HepG2 (cell line): ENCODE data around the gene CLDND2. TPM values are rescaled to one million over a fixed set of nuclear protein-coding genes. Genes with fewer than 3 reads are reported as not detected.

Experiments used
- ADNP ChIP-seq: sonication (generic); formaldehyde crosslinking; IDR thresholded peaks from 2 replicates; pipeline ENCODE4 v1.4.0; 2020; ENCODE audit warnings: missing genetic modification reagents
- CBFB ChIP-seq: sonication (generic); formaldehyde crosslinking; IDR thresholded peaks from 2 replicates; pipeline ENCODE4 v1.4.0; 2020; ENCODE audit warnings: missing genetic modification reagents
- GABPA ChIP-seq, 2 experiments: IDR thresholded peaks; 2 replicates each; pipeline ENCODE4 v1.6.1; 2011 to 2016; ENCODE audit warnings: low read depth in 2 of 2, low read length in 1 of 2, missing biosample characterization in 1 of 2, missing genetic modification characterization in 1 of 2
- HMGXB4 ChIP-seq, 2 experiments: sonication (generic) in 1 of 2; formaldehyde crosslinking in 1 of 2; IDR thresholded peaks; 2 replicates each; pipeline versions ENCODE4 v1.4.0 to v1.6.1; 2018 to 2020; ENCODE audit warnings: missing genetic modification reagents in 2 of 2, borderline replicate concordance in 1 of 2, low read depth in 1 of 2, mild to moderate bottlenecking in 1 of 2, missing biosample characterization in 1 of 2
- IKZF5 ChIP-seq: IDR thresholded peaks from 2 replicates; pipeline ENCODE4 v1.6.1; 2018; ENCODE audit warnings: missing genetic modification reagents, mild to moderate bottlenecking, missing compliant biosample characterization
- MTA3 ChIP-seq: sonication (generic); formaldehyde crosslinking; IDR thresholded peaks from 2 replicates; pipeline ENCODE4 v1.4.0; 2020; ENCODE audit warnings: missing genetic modification reagents
- MYPOP ChIP-seq: sonication (generic); formaldehyde crosslinking; IDR thresholded peaks from 2 replicates; pipeline ENCODE4 v1.8.1; 2023; ENCODE audit warnings: mild to moderate bottlenecking, moderate library complexity, missing genetic modification reagents
- NFIB ChIP-seq: sonication (generic); formaldehyde crosslinking; IDR thresholded peaks from 2 replicates; pipeline ENCODE4 v1.9.0; 2021; ENCODE audit warnings: missing genetic modification reagents, mild to moderate bottlenecking, borderline replicate concordance
- RAD21 ChIP-seq: fragments of 450-650 bp; formaldehyde crosslinking; IDR thresholded peaks from 2 replicates; pipeline ENCODE4 v1.5.0; 2020; ENCODE audit warnings: mild to moderate bottlenecking
- RBFOX2 ChIP-seq: fragments of 200-400 bp; formaldehyde crosslinking; IDR thresholded peaks from 2 replicates; pipeline ENCODE4 v1.6.1; 2017; ENCODE audit warnings: low read depth, mild to moderate bottlenecking, low read length
- REL ChIP-seq: sonication (generic); formaldehyde crosslinking; conservative IDR thresholded peaks from 2 replicates; pipeline ENCODE4 v1.8.0; 2022; ENCODE audit warnings: mild to moderate bottlenecking, missing genetic modification reagents, moderate library complexity
- SIX4 ChIP-seq: sonication (generic); formaldehyde crosslinking; IDR thresholded peaks from 2 replicates; pipeline ENCODE4 v1.4.0; 2020; ENCODE audit warnings: missing genetic modification reagents
- SNAPC5 ChIP-seq: sonication (generic); formaldehyde crosslinking; IDR thresholded peaks from 2 replicates; pipeline ENCODE4 v1.8.1; 2023; ENCODE audit warnings: mild to moderate bottlenecking, missing genetic modification reagents, borderline replicate concordance
- ZBTB37 ChIP-seq: sonication (generic); formaldehyde crosslinking; IDR thresholded peaks from 2 replicates; pipeline ENCODE4 v1.4.0; 2020; ENCODE audit warnings: mild to moderate bottlenecking, missing genetic modification reagents
- ZIK1 ChIP-seq: sonication (generic); formaldehyde crosslinking; IDR thresholded peaks from 2 replicates; pipeline ENCODE4 v1.5.0; 2020; ENCODE audit warnings: mild to moderate bottlenecking, low read depth, missing genetic modification reagents, borderline replicate concordance
- ZMAT3 ChIP-seq: sonication (generic); formaldehyde crosslinking; conservative IDR thresholded peaks from 2 replicates; pipeline ENCODE4 v1.7.0; 2021; ENCODE audit warnings: missing genetic modification reagents
- ZNF230 ChIP-seq: sonication (generic); formaldehyde crosslinking; IDR thresholded peaks from 2 replicates; pipeline ENCODE4 v1.4.0; 2020; ENCODE audit warnings: mild to moderate bottlenecking, missing genetic modification reagents
- ZNF331 ChIP-seq: sonication (generic); formaldehyde crosslinking; IDR thresholded peaks from 2 replicates; pipeline ENCODE4 v1.4.0; 2020; ENCODE audit warnings: missing genetic modification reagents
- ZNF333 ChIP-seq: sonication (generic); formaldehyde crosslinking; IDR thresholded peaks from 2 replicates; pipeline ENCODE4 v1.4.0; 2020; ENCODE audit warnings: mild to moderate bottlenecking, missing genetic modification reagents, borderline replicate concordance
- ZNF350 ChIP-seq: sonication (generic); formaldehyde crosslinking; IDR thresholded peaks from 2 replicates; pipeline ENCODE4 v1.4.0; 2020; ENCODE audit warnings: mild to moderate bottlenecking, low read depth, missing genetic modification reagents, borderline replicate concordance
- ZNF572 ChIP-seq: sonication (generic); formaldehyde crosslinking; IDR thresholded peaks from 2 replicates; pipeline ENCODE4 v1.5.1; 2020; ENCODE audit warnings: mild to moderate bottlenecking, missing genetic modification reagents
- ZNF788 ChIP-seq: sonication (generic); formaldehyde crosslinking; IDR thresholded peaks from 2 replicates; pipeline ENCODE4 v1.5.0; 2020; ENCODE audit warnings: mild to moderate bottlenecking, missing genetic modification reagents, borderline replicate concordance
- ZNF83 ChIP-seq: sonication (generic); formaldehyde crosslinking; IDR thresholded peaks from 2 replicates; pipeline ENCODE4 v1.4.0; 2020; ENCODE audit warnings: missing genetic modification reagents, mild to moderate bottlenecking, borderline replicate concordance
- polyA plus RNA-seq, 8 experiments: library from polyadenylated mRNA; depleted of rRNA in 3 of 8; stranded (reverse) in 7 of 8; unstranded in 1 of 8; fragments of >200 nt; fragmentation: Illumina TruSeq in 4 of 8; extraction: Trizol in 4 of 8; gene quantifications; 2 replicates each; pipeline versions ENCODE4 v1.2.1 to v1.2.3, GENCODE V29; 2011 to 2016; ENCODE audit warnings: low read depth in 4 of 8, missing spikeins in 1 of 8, mixed read lengths in 1 of 8; ENCODE audit not compliant: insufficient read depth in 1 of 8
- total RNA-seq, 5 experiments: library from RNA; depleted of rRNA; stranded (reverse); fragments of >200 nt; fragmentation: Illumina TruSeq; extraction: Trizol; gene quantifications; 2 replicates each; pipeline ENCODE4 v1.2.3, GENCODE V29; 2016; ENCODE audit warnings: low read depth in 1 of 5

CLDND2 gene
- total and polyA plus RNA-seq, 2 of the 13 experiments (the other 11 are each of a cell fraction or from before 2014, with no cell fraction given) = 0.84 to 1.8 TPM

GRCh38 chr19:51367565-51368365, 1.0 kb downstream of the CLDND2 start (continued):
- TF ChIP-seq HMGXB4 (CRISPR knock-in tag; IDR thresholded peaks at IDR 0.05; ENCODE audit: borderline replicate concordance in 1 of 2, low read depth in 1 of 2) (peak; percentile 67 to 84; a peak in 3 of 4 replicates), ZNF333 (CRISPR knock-in tag) (no peak), ZNF83 (CRISPR knock-in tag) (no peak), GABPA (IDR thresholded peaks at IDR 0.05; ENCODE audit: low read depth, low read length) (no peak), GABPA (CRISPR knock-in tag; IDR thresholded peaks at IDR 0.05; ENCODE audit: low read depth) (peak; percentile 72), ZIK1 (CRISPR knock-in tag) (peak; percentile 76; the same call in 1 of the 2 replicates), NFIB (CRISPR knock-in tag) (no peak), ADNP (CRISPR knock-in tag) (no peak), ZNF572 (CRISPR knock-in tag) (peak; percentile 73; the same call in 1 of the 2 replicates), IKZF5 (CRISPR knock-in tag) (peak; percentile 51; the same call in 1 of the 2 replicates), RBFOX2 (peak; percentile 99), REL (peak; percentile 80; the same call in 1 of the 2 replicates), MTA3 (CRISPR knock-in tag) (no peak), RAD21 (CRISPR knock-in tag) (peak; percentile 70), SIX4 (CRISPR knock-in tag) (peak; percentile 24; the same call in 1 of the 2 replicates), ZNF788 (no peak; the same call in 1 of the 2 replicates), ZNF331 (CRISPR knock-in tag) (peak; percentile 41; the same call in 1 of the 2 replicates), SNAPC5 (CRISPR knock-in tag) (no peak), MYPOP (CRISPR knock-in tag) (no peak; the same call in 1 of the 2 replicates), ZMAT3 (0 out of 2 replicates have a peak, but pooled peaks have one; percentile 35), ZNF350 (CRISPR knock-in tag) (peak; percentile 77; the same call in 1 of the 2 replicates), ZNF230 (CRISPR knock-in tag) (peak; percentile 63; the same call in 1 of the 2 replicates), CBFB (no peak), ZBTB37 (no peak)
